Tibial nerve (tissue), 3 donors: Measurements from ENCODE around the gene PDZD2.

Source experiments
- POLR2A ChIP-seq, 2 donors: fragments of 450-650 bp; IDR thresholded peaks; one replicate each; pipeline ENCODE4 v1.6.1; 2017; ENCODE audit warnings: antibody characterized with exemption in 2 of 2, mild to moderate bottlenecking in 2 of 2, moderate library complexity in 2 of 2
- TF ChIP-seq, protein P1 (sequence below), 5 experiments: fragments of 200-600 bp in 3 of 5; fragments of 450-650 bp in 2 of 5; sonication (generic) in 3 of 5; IDR thresholded peaks; one replicate each; pipeline ENCODE4 v1.5.1; 2016 to 2019; ENCODE audit warnings: antibody characterized with exemption in 5 of 5, mild to moderate bottlenecking in 3 of 5, moderate library complexity in 2 of 5

DNA sequence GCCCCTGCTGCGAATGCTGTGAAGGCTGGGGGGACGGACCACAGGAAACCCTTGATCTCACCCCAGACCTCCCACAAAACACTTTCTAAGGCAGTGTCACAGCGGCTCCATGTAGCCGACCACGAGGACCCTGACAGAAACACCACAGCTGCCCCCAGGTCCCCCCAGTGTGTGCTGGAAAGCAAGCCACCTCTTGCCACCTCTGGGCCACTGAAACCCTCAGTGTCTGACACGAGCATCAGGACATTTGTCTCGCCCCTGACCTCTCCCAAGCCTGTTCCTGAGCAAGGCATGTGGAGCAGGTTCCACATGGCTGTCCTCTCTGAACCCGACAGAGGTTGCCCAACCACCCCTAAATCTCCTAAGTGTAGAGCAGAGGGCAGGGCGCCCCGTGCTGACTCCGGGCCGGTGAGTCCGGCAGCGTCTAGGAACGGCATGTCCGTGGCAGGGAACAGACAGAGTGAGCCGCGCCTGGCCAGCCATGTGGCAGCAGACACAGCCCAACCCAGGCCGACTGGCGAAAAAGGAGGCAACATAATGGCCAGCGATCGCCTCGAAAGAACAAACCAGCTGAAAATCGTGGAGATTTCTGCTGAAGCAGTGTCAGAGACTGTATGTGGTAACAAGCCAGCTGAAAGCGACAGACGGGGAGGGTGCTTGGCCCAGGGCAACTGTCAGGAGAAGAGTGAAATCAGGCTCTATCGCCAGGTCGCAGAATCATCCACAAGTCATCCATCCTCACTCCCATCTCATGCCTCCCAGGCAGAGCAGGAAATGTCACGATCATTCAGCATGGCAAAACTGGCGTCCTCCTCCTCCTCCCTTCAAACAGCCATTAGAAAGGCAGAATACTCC is 450.4 kb downstream of the PDZD2 start:
- TF ChIP-seq, protein P1, sequence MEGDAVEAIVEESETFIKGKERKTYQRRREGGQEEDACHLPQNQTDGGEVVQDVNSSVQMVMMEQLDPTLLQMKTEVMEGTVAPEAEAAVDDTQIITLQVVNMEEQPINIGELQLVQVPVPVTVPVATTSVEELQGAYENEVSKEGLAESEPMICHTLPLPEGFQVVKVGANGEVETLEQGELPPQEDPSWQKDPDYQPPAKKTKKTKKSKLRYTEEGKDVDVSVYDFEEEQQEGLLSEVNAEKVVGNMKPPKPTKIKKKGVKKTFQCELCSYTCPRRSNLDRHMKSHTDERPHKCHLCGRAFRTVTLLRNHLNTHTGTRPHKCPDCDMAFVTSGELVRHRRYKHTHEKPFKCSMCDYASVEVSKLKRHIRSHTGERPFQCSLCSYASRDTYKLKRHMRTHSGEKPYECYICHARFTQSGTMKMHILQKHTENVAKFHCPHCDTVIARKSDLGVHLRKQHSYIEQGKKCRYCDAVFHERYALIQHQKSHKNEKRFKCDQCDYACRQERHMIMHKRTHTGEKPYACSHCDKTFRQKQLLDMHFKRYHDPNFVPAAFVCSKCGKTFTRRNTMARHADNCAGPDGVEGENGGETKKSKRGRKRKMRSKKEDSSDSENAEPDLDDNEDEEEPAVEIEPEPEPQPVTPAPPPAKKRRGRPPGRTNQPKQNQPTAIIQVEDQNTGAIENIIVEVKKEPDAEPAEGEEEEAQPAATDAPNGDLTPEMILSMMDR (IDR thresholded peaks at IDR 0.05), result no peak
- no peak for TF ChIP-seq POLR2A (IDR thresholded peaks at IDR 0.05)
